Esophagus squamous epithelium (tissue), 4 donors: Measurements from ENCODE around the gene GKAP1.

Source experiments
- POLR2A ChIP-seq, 4 donors: fragments of 450-650 bp; IDR thresholded peaks; one replicate each; pipeline ENCODE4 v1.6.1; 2017; ENCODE audit warnings: antibody characterized with exemption in 4 of 4, mild to moderate bottlenecking in 4 of 4, moderate library complexity in 3 of 4
- TF ChIP-seq, protein P1 (sequence below), 6 experiments: fragments of 450-650 bp in 4 of 6; fragments of 200-600 bp in 2 of 6; sonication (generic) in 2 of 6; IDR thresholded peaks; one replicate each; pipeline ENCODE4 v1.5.1; 2016 to 2019; ENCODE audit warnings: antibody characterized with exemption in 6 of 6, mild to moderate bottlenecking in 4 of 6, moderate library complexity in 4 of 6

DNA sequence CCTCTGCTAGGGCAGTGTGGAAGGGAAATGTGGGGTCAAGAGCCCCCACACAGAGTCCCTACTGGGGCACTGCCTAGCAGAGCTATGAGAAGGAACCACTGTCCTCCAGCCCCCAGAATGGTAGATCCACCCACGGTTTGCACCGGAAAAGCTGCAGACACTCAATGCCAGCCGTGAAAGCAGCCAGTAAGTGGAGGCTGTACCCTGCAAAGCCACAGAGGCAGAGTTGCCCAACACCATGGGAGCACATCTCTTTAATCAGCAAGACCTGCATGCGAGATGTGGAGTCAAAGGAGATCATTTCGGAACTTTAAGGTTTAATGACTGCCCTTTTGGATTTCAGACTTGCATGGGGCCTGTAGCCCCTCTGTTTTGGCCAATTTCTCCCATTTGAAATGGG is 52.2 kb downstream of the GKAP1 start:
- TF ChIP-seq POLR2A (IDR thresholded peaks at IDR 0.05) = no peak
- TF ChIP-seq, protein P1, sequence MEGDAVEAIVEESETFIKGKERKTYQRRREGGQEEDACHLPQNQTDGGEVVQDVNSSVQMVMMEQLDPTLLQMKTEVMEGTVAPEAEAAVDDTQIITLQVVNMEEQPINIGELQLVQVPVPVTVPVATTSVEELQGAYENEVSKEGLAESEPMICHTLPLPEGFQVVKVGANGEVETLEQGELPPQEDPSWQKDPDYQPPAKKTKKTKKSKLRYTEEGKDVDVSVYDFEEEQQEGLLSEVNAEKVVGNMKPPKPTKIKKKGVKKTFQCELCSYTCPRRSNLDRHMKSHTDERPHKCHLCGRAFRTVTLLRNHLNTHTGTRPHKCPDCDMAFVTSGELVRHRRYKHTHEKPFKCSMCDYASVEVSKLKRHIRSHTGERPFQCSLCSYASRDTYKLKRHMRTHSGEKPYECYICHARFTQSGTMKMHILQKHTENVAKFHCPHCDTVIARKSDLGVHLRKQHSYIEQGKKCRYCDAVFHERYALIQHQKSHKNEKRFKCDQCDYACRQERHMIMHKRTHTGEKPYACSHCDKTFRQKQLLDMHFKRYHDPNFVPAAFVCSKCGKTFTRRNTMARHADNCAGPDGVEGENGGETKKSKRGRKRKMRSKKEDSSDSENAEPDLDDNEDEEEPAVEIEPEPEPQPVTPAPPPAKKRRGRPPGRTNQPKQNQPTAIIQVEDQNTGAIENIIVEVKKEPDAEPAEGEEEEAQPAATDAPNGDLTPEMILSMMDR (IDR thresholded peaks at IDR 0.05) = no peak
